Upper lobe of right lung (tissue), 1 donor: ENCODE measurements around the gene MRPS34. TPM values are rescaled to one million over a fixed set of nuclear protein-coding genes. Genes with fewer than 3 reads are reported as not detected.

Source experiments
- ATAC-seq: fragments of 200-7000 bp; cut with Tn5 transposase; one replicate; pipeline ENCODE4 v1.9.1; 2020; ENCODE audit warnings: mild to moderate bottlenecking, moderate library complexity
- DNase-seq: peaks from one replicate; pipeline ENCODE4 v3.0.0-alpha.2; 2020
- H3K27ac ChIP-seq: fragments of 200-600 bp; one replicate; pipeline ENCODE4 v1.8.0; 2022
- H3K27me3 ChIP-seq: fragments of 200-600 bp; one replicate; pipeline ENCODE4 v1.8.0; 2022; ENCODE audit warnings: mild to moderate bottlenecking
- H3K36me3 ChIP-seq: fragments of 200-600 bp; one replicate; pipeline ENCODE4 v1.8.0; 2022
- H3K4me1 ChIP-seq: fragments of 200-600 bp; one replicate; pipeline ENCODE4 v1.8.0; 2022
- H3K4me3 ChIP-seq: fragments of 200-600 bp; one replicate; pipeline ENCODE4 v1.8.0; 2022; ENCODE audit warnings: mild to moderate bottlenecking
- H3K9me3 ChIP-seq: fragments of 200-600 bp; one replicate; pipeline ENCODE4 v1.8.0; 2022
- CTCF ChIP-seq: fragments of 200-600 bp; IDR thresholded peaks from one replicate; pipeline ENCODE4 v1.8.0; 2022; ENCODE audit warnings: antibody characterized with exemption
- intact Hi-C: fragments of 100-400 bp; cut with DNase I; formaldehyde crosslinking; loops from one replicate; pipeline ENCODE4 v1.11.0; 2022
- total RNA-seq: library from RNA; stranded (reverse); fragmentation: NEBNext Ultra II Directional; extraction: Animal tissue kit (Norgen Biotek cat#: 25700); gene quantifications from one replicate; pipeline ENCODE4 v1.2.1, GENCODE V29; 2021
- donor health status: DM: no; HTN: yes; CAD: no; lungs with severe emphysema.

Gene MRPS34
- total RNA-seq, 1 donor from 2014 or later: 62.7 TPM

DNA sequence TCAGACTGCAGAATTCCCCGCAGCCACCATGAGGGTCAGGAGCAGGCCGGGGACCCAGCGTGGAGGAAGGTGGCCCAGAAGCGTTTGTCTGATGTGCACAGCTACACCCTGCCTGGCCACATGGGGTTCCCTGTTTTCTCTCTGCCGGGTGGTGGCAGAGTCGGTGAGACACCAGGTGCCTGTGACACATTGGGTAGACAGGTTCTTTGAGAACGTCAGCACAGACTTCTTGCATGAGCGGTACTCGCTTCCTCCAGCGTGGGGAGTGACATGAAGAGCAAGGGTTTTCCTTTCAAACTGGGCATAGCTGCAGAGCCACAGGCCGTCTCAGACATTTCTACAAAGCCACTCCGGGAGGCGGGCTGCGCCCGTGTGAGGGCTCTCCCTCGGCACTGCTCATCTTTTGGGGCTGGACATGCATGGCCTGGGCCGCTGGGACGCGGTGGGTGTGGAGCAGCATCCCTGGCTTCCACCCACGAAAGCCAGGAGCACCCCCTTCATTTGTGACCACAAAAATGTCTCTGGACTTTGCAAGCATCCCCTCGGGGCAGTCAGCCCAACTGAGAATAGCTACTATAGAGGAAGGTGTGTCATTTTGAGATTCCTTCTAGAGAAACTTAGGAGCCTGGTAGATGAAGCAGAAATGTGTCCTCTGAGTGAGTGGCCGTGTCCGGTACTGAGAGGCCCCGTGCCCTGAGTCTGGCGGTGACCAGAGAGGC, 27.6 kb downstream of the MRPS34 start:
- ATAC-seq (no peak), DNase-seq (no peak)
- Histone ChIP-seq H3K4me3 (no peak overlapping the region), H3K27ac (no peak overlapping the region), H3K27me3 (no peaks in the 10 kb centered on the region), H3K9me3 (no peaks in the 10 kb centered on the region), H3K36me3 (peaks cover 63% of the 10 kb centered on the region), H3K4me1 (no peaks in the 10 kb centered on the region)
- intact Hi-C loops: no loop called here
- no peak for TF ChIP-seq CTCF

- Histone ChIP-seq H3K4me1 (no peaks in the 10 kb centered on the region), H3K9me3 (no peaks in the 10 kb centered on the region), H3K4me3 (no peak overlapping the region), H3K27ac (no peak overlapping the region), H3K27me3 (no peaks in the 10 kb centered on the region), H3K36me3 (peaks cover 60% of the 10 kb centered on the region)
- DNase-seq: no peak
- intact Hi-C loops: no loop called here
- no peak for TF ChIP-seq CTCF
- ATAC-seq: no peak
These were observed 28.5 kb downstream of the MRPS34 start for GRCh38 chr16:1744338-1744840.

GRCh38 chr16:1743376-1744337, 29.3 kb downstream of the MRPS34 start:
- Histone ChIP-seq H3K36me3 (peaks cover 53% of the 10 kb centered on the region), H3K27me3 (no peaks in the 10 kb centered on the region), H3K27ac (no peak overlapping the region), H3K9me3 (no peaks in the 10 kb centered on the region), H3K4me1 (no peaks in the 10 kb centered on the region), H3K4me3 (no peak overlapping the region)
- TF ChIP-seq CTCF: no peak
- intact Hi-C loops: no loop called here
- ATAC-seq (no peak), DNase-seq (no peak)

DNA sequence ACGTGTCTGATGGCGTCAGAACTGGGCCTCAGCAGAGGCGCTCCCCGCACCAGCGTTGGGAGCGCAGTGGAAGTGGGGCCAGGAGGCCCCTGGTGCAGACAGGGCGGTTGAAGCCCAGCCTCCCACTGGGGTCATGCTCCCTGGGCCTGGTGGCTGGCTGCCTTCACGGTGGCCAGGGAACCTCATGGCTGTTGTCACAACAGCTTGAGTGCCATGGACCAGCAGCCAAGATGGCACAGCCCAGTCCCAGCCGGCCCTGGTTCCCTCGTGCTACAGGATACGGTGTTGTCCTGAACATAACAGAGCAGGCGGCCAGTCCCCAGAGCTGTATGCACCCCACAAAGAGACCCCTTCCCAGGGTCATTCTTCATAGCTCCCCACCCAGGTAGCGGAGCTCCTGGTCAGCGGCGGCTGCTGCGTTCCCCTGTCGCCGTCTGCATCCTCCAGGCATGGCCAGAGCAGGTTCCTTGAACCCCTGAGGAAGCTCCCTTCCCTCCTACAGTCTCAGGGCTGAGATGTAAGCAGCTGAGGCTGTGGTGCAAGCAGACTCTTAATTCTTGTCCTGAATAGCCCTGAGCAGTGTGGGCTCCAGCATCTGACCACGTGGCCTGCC, 31.3 kb downstream of the MRPS34 start:
- ATAC-seq: no peak
- no peak overlapping the region for H3K27ac ChIP-seq

More for the DNA sequence above, 31.3 kb downstream of the MRPS34 start:
- Histone ChIP-seq H3K36me3 (peaks cover 34% of the 10 kb centered on the region), H3K4me3 (no peak overlapping the region), H3K4me1 (no peaks in the 10 kb centered on the region), H3K27me3 (no peaks in the 10 kb centered on the region), H3K9me3 (no peaks in the 10 kb centered on the region)
- no peak for TF ChIP-seq CTCF
- no peak for DNase-seq
- intact Hi-C loops: no loop called here
